GM12878 (cell line): Measurements from ENCODE around the gene PPDPF. TPM values are rescaled to one million over a fixed set of nuclear protein-coding genes. Genes with fewer than 3 reads are reported as not detected.

Source experiments
- CBFB ChIP-seq: IDR thresholded peaks from 2 replicates; pipeline ENCODE4 v1.6.1; 2016; ENCODE audit warnings: antibody characterized with exemption, low read depth
- CBX5 ChIP-seq: sonication (generic); IDR thresholded peaks from 2 replicates; pipeline ENCODE4 v1.6.1; 2016; ENCODE audit warnings: low read depth, moderate library complexity, mild to moderate bottlenecking, inconsistent platforms
- CHD1 ChIP-seq: IDR thresholded peaks from 2 replicates; pipeline ENCODE4 v1.6.1; 2012; ENCODE audit warnings: low read depth, low read length, improper control_type of control experiment
- CHD4 ChIP-seq: fragments of 200-600 bp; sonication (generic); IDR thresholded peaks from 2 replicates; pipeline ENCODE4 v1.6.1; 2016; ENCODE audit warnings: mild to moderate bottlenecking
- EP300 ChIP-seq, 2 experiments: fragments of 150-350 bp in 1 of 2; IDR thresholded peaks; 2 replicates each; pipeline ENCODE4 v1.6.1; 2011 to 2012; ENCODE audit warnings: low read depth in 2 of 2, low read length in 2 of 2, borderline replicate concordance in 1 of 2, improper control_type of control experiment in 1 of 2, inconsistent platforms in 1 of 2; ENCODE audit not compliant: control insufficient read depth in 1 of 2
- GABPA ChIP-seq: IDR thresholded peaks from 2 replicates; pipeline ENCODE4 v1.6.1; 2014; ENCODE audit warnings: antibody characterized with exemption, low read depth, mild to moderate bottlenecking, inconsistent platforms
- IRF4 ChIP-seq: IDR thresholded peaks from 2 replicates; pipeline ENCODE4 v1.6.1; 2011; ENCODE audit warnings: low read depth, low read length
- JUND ChIP-seq: IDR thresholded peaks from 2 replicates; pipeline ENCODE4 v1.6.1; 2012; ENCODE audit warnings: low read depth, mild to moderate bottlenecking, low read length, improper control_type of control experiment, moderate library complexity
- KDM1A ChIP-seq: fragments of 200-600 bp; sonication (generic); IDR thresholded peaks from 2 replicates; pipeline ENCODE4 v1.6.1; 2016; ENCODE audit warnings: borderline replicate concordance
- LARP7 ChIP-seq: fragments of 450-650 bp; IDR thresholded peaks from 2 replicates; pipeline ENCODE4 v1.6.1; 2017; ENCODE audit warnings: mild to moderate bottlenecking
- NR2C1 ChIP-seq: fragments of 450-650 bp; IDR thresholded peaks from 2 replicates; pipeline ENCODE4 v1.6.1; 2017; ENCODE audit warnings: antibody characterized with exemption, mild to moderate bottlenecking, moderate library complexity
- POLR2AphosphoS2 ChIP-seq: IDR thresholded peaks from 2 replicates; pipeline ENCODE4 v1.6.1; 2011; ENCODE audit warnings: low read depth, mild to moderate bottlenecking, low read length, improper control_type of control experiment, moderate library complexity
- RUNX3 ChIP-seq: IDR thresholded peaks from 2 replicates; pipeline ENCODE4 v1.6.1; 2012; ENCODE audit warnings: low read length, inconsistent platforms
- SMC3 ChIP-seq: IDR thresholded peaks from 2 replicates; pipeline ENCODE4 v1.6.1; 2011; ENCODE audit warnings: low read length, improper control_type of control experiment, borderline replicate concordance
- polyA plus RNA-seq, 11 experiments: library from polyadenylated mRNA; depleted of rRNA in 4 of 11; unstranded in 6 of 11; stranded (reverse) in 5 of 11; fragments of >200 nt; fragmentation: Nextera tagmentation in 4 of 11; fragmentation: Illumina TruSeq in 1 of 11; extraction: Ambion mirVana in 4 of 11; extraction: Trizol in 1 of 11; gene quantifications; 1 replicate in 1 of 11; 2 replicates in 10 of 11; pipeline versions ENCODE4 v1.2.1 to v1.2.3, GENCODE V29; 2011 to 2016; ENCODE audit warnings: inconsistent platforms in 2 of 11, missing spikeins in 2 of 11, low read depth in 1 of 11
- total RNA-seq, 4 experiments: library from RNA; depleted of rRNA in 3 of 4; stranded (reverse); fragments of >200 nt in 3 of 4; fragmentation: Illumina TruSeq in 1 of 4; extraction: Trizol in 1 of 4; gene quantifications; 2 replicates each; pipeline versions ENCODE4 v1.2.1 to v1.2.3, GENCODE V29; 2013 to 2021
- TF ChIP-seq, protein P1 (sequence below): IDR thresholded peaks from 2 replicates; pipeline ENCODE4 v1.6.1; 2012; ENCODE audit warnings: mild to moderate bottlenecking, low read depth, low read length
- TF ChIP-seq, protein P2 (sequence below): IDR thresholded peaks from 2 replicates; pipeline ENCODE4 v1.6.1; 2012; ENCODE audit warnings: low read depth, low read length, improper control_type of control experiment
- TF ChIP-seq, protein P3 (sequence below): fragments of 150-350 bp; IDR thresholded peaks from 2 replicates; pipeline ENCODE4 v1.6.1; 2016; ENCODE audit warnings: low read depth, low read length
- TF ChIP-seq, protein P4 (sequence below): IDR thresholded peaks from 2 replicates; pipeline ENCODE4 v1.6.1; 2011; ENCODE audit warnings: borderline replicate concordance, low read depth, mild to moderate bottlenecking, moderate library complexity, low read length; ENCODE audit not compliant: insufficient read depth, poor library complexity, severe bottlenecking

Gene PPDPF
- total and polyA plus RNA-seq, 10 of the 15 experiments (the other 5 are each of a cell fraction or from before 2014, with no cell fraction given): 0.32 to 154 (median 22.8) TPM

DNA sequence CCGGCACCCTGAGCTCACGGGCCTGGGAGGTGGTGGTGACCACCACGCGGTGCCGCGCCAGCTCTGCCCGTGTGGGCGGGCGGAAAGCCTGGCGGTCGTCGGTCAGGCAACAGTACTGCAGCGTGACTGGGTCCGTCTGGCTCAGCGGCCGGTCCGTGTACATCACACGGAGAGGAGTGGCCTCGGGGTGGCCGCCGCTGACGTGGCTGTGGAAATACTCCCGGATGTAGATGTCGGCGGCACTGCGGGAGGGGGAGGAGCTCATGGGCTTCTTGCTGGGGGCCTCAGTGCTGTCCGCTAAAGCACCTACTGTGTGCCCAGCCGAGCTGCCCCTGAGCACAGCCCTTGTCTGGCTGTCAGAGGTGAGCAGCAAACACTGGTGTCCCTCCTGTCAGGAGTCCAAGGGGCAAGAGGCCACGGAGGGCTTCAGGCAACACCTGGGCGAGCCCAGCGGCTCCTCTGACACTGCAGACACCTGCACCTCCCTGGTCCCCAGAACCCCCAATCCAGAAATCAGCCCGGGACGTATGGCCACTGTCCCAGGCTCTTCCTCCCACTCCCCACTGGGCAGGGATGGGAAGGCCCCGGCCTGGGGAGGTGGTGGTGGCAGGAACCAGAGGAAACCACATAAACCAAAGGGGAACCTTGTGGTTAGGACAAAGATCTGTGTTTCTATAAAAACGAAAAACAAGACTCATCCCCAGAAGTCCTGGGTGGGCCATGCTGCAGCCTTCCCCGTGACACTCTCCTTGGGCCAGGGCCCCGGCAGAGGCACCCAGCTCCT lies 47.0 kb downstream of the PPDPF start (continued):
- TF ChIP-seq, protein P1, sequence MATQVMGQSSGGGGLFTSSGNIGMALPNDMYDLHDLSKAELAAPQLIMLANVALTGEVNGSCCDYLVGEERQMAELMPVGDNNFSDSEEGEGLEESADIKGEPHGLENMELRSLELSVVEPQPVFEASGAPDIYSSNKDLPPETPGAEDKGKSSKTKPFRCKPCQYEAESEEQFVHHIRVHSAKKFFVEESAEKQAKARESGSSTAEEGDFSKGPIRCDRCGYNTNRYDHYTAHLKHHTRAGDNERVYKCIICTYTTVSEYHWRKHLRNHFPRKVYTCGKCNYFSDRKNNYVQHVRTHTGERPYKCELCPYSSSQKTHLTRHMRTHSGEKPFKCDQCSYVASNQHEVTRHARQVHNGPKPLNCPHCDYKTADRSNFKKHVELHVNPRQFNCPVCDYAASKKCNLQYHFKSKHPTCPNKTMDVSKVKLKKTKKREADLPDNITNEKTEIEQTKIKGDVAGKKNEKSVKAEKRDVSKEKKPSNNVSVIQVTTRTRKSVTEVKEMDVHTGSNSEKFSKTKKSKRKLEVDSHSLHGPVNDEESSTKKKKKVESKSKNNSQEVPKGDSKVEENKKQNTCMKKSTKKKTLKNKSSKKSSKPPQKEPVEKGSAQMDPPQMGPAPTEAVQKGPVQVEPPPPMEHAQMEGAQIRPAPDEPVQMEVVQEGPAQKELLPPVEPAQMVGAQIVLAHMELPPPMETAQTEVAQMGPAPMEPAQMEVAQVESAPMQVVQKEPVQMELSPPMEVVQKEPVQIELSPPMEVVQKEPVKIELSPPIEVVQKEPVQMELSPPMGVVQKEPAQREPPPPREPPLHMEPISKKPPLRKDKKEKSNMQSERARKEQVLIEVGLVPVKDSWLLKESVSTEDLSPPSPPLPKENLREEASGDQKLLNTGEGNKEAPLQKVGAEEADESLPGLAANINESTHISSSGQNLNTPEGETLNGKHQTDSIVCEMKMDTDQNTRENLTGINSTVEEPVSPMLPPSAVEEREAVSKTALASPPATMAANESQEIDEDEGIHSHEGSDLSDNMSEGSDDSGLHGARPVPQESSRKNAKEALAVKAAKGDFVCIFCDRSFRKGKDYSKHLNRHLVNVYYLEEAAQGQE: no peak
- TF ChIP-seq RUNX3 (peak; percentile 100), SMC3 (no peak), CHD1 (no peak), CHD4 (no peak), LARP7 (no peak), POLR2AphosphoS2 (no peak), KDM1A (no peak), CBX5 (no peak), IRF4 (0 out of 2 replicates have a peak, but pooled peaks have one; percentile 16), NR2C1 (no peak), JUND (no peak), CBFB (peak; percentile 99), EP300 (IDR thresholded peaks at IDR 0.05; ENCODE audit: borderline replicate concordance in 1 of 2, control insufficient read depth in 1 of 2, low read depth in 2 of 2, low read length in 2 of 2) (peak in 1 of 2 experiments; percentile 25; a peak in 2 of 4 replicates), GABPA (no peak)
- TF ChIP-seq, protein P2, sequence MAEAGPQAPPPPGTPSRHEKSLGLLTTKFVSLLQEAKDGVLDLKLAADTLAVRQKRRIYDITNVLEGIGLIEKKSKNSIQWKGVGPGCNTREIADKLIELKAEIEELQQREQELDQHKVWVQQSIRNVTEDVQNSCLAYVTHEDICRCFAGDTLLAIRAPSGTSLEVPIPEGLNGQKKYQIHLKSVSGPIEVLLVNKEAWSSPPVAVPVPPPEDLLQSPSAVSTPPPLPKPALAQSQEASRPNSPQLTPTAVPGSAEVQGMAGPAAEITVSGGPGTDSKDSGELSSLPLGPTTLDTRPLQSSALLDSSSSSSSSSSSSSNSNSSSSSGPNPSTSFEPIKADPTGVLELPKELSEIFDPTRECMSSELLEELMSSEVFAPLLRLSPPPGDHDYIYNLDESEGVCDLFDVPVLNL: no peak
- TF ChIP-seq, protein P3, sequence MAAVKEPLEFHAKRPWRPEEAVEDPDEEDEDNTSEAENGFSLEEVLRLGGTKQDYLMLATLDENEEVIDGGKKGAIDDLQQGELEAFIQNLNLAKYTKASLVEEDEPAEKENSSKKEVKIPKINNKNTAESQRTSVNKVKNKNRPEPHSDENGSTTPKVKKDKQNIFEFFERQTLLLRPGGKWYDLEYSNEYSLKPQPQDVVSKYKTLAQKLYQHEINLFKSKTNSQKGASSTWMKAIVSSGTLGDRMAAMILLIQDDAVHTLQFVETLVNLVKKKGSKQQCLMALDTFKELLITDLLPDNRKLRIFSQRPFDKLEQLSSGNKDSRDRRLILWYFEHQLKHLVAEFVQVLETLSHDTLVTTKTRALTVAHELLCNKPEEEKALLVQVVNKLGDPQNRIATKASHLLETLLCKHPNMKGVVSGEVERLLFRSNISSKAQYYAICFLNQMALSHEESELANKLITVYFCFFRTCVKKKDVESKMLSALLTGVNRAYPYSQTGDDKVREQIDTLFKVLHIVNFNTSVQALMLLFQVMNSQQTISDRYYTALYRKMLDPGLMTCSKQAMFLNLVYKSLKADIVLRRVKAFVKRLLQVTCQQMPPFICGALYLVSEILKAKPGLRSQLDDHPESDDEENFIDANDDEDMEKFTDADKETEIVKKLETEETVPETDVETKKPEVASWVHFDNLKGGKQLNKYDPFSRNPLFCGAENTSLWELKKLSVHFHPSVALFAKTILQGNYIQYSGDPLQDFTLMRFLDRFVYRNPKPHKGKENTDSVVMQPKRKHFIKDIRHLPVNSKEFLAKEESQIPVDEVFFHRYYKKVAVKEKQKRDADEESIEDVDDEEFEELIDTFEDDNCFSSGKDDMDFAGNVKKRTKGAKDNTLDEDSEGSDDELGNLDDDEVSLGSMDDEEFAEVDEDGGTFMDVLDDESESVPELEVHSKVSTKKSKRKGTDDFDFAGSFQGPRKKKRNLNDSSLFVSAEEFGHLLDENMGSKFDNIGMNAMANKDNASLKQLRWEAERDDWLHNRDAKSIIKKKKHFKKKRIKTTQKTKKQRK: no peak
- TF ChIP-seq, protein P4, sequence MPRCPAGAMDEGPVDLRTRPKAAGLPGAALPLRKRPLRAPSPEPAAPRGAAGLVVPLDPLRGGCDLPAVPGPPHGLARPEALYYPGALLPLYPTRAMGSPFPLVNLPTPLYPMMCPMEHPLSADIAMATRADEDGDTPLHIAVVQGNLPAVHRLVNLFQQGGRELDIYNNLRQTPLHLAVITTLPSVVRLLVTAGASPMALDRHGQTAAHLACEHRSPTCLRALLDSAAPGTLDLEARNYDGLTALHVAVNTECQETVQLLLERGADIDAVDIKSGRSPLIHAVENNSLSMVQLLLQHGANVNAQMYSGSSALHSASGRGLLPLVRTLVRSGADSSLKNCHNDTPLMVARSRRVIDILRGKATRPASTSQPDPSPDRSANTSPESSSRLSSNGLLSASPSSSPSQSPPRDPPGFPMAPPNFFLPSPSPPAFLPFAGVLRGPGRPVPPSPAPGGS: peak; percentile 38
